ENCODE measurements around the gene ZSWIM5. TPM values are rescaled to one million over a fixed set of nuclear protein-coding genes. Genes with fewer than 3 reads are reported as not detected.

ZSWIM5 gene
- total and polyA plus RNA-seq, 2 of the 8 experiments (the other 6 are each of a cell fraction or from before 2014, with no cell fraction given) = 2.5 to 3.9 TPM

GRCh38 chr1:44970317-44970716, 236.1 kb downstream of the ZSWIM5 start:
- Histone ChIP-seq H4K8ac (ENCODE audit: extremely low read depth, insufficient read depth, low read length) (no peak overlapping the region), H3K23ac (ENCODE audit: insufficient read length) (no peak overlapping the region), H2AK5ac (ENCODE audit: low read depth, low read length) (no peak overlapping the region), H3K4me3 (ENCODE audit: extremely low read depth in 1 of 4, insufficient read depth in 2 of 4, low read depth in 3 of 4, low read length in 4 of 4) (no peak overlapping the region), H3K4ac (replicated peaks; ENCODE audit: insufficient read length, low read depth, low read length) (no peak overlapping the region), H3K14ac (ENCODE audit: insufficient read length) (no peak overlapping the region), H2BK12ac (ENCODE audit: low read depth, low read length) (no peak overlapping the region), H3K27me3 (replicated peaks in 1 of 4; ENCODE audit: control insufficient read depth in 3 of 4, extremely low read depth in 1 of 4, insufficient read depth in 3 of 4, low read length in 3 of 4) (no peaks in the 10 kb centered on the region), H2BK5ac (ENCODE audit: low read depth, low read length) (no peak overlapping the region), H2BK15ac (ENCODE audit: low read length) (no peak overlapping the region), H4K91ac (replicated peaks; ENCODE audit: insufficient read length, low read length) (no peak overlapping the region), H3K18ac (ENCODE audit: extremely low read depth, low read length) (no peak overlapping the region), H3K56ac (replicated peaks; ENCODE audit: insufficient read length, low read depth, low read length) (no peak overlapping the region), H3K9ac (replicated peaks in 1 of 4; ENCODE audit: extremely low read depth in 1 of 4, low read depth in 3 of 4, low read length in 3 of 4) (no peak overlapping the region), H3K36me3 (ENCODE audit: control insufficient read depth in 2 of 4, insufficient read depth in 4 of 4, low read length in 3 of 4) (no peaks in the 10 kb centered on the region; a peak in 1 of 8 replicates), H3K4me1 (replicated peaks in 1 of 4; ENCODE audit: control insufficient read depth in 3 of 4, insufficient read depth in 4 of 4, low read length in 3 of 4) (no peaks in the 10 kb centered on the region), H2BK120ac (replicated peaks; ENCODE audit: low read depth, low read length) (no peak overlapping the region), H4K5ac (ENCODE audit: insufficient read length, low read depth, low read length) (no peak overlapping the region), H2AFZ (ENCODE audit: low read length) (no peak overlapping the region), H3K23me2 (ENCODE audit: low read depth, low read length) (no peaks in the 10 kb centered on the region), H3K27ac (ENCODE audit: low read depth, low read length) (no peak overlapping the region), H3K9me3 (ENCODE audit: insufficient read depth in 2 of 2, low read depth in 1 of 2, low read length in 1 of 2) (no peaks in the 10 kb centered on the region), H3K79me2 (ENCODE audit: control insufficient read depth in 1 of 2, insufficient read depth in 2 of 2, low read length in 2 of 2) (no peaks in the 10 kb centered on the region), H3K79me1 (ENCODE audit: low read depth, low read length) (no peaks in the 10 kb centered on the region), H2BK20ac (ENCODE audit: low read length) (no peak overlapping the region), H4K20me1 (replicated peaks in 1 of 2; ENCODE audit: control insufficient read depth in 1 of 2, insufficient read depth in 2 of 2, low read length in 2 of 2) (no peaks in the 10 kb centered on the region), H3K4me2 (ENCODE audit: insufficient read depth in 1 of 2, low read depth in 2 of 2, low read length in 2 of 2) (no peak overlapping the region)
- ChIA-PET CTCF (ENCODE audit: partially characterized antibody) (interaction anchor here (0.6 to 1.3 kb wide), 3 partner anchors 25 to 523 kb away, joined by 3 to 5 read pairs (median 3); no protein-coding TSS in a partner anchor), POLR2A (ENCODE audit: partially characterized antibody) (no interaction called here)
- WGBS, 2 experiments (ENCODE audit: extremely low coverage in 1 of 2, insufficient coverage in 1 of 2, insufficient read length in 1 of 2, insufficient replicate concordance in 2 of 2, low coverage in 1 of 2, low lambda C conversion rate in 2 of 2, missing lambda C conversion rate in 1 of 2) = 87% methylated on average over 4 of the region's 4 CpGs; no CpG with 5 or more reads in 1 of the 2 experiments
- no peak for FAIRE-seq
- no peak for DNase-seq (ENCODE audit: low read depth in 1 of 2, low spot score in 2 of 2)
- TF ChIP-seq BACH1 (IDR thresholded peaks at IDR 0.05; ENCODE audit: low read length) (no peak), JUN (IDR thresholded peaks at IDR 0.05; ENCODE audit: low read depth, low read length) (no peak), YY1 (IDR thresholded peaks at IDR 0.05; ENCODE audit: low read depth, low read length) (no peak), BCL11A (IDR thresholded peaks at IDR 0.05; ENCODE audit: low read depth in 2 of 2, low read length in 2 of 2) (no peak), CTBP2 (IDR thresholded peaks at IDR 0.05; ENCODE audit: borderline replicate concordance, insufficient read depth, insufficient read length, low read length) (no peak), ASH2L (IDR thresholded peaks at IDR 0.05; ENCODE audit: low read length) (no peak), POU5F1 (IDR thresholded peaks at IDR 0.05; ENCODE audit: low read depth, low read length) (no peak), SIRT6 (IDR thresholded peaks at IDR 0.05; ENCODE audit: low read length) (no peak), USF2 (IDR thresholded peaks at IDR 0.05; ENCODE audit: low read length) (no peak), RFX5 (IDR thresholded peaks at IDR 0.05; ENCODE audit: borderline replicate concordance, low read depth, low read length) (no peak), MAFK (IDR thresholded peaks at IDR 0.05; ENCODE audit: low read depth, low read length) (no peak), BRCA1 (IDR thresholded peaks at IDR 0.05; ENCODE audit: low read depth, low read length) (no peak), KDM1A (IDR thresholded peaks at IDR 0.05; ENCODE audit: borderline replicate concordance, low read length) (no peak), FOSL1 (IDR thresholded peaks at IDR 0.05; ENCODE audit: insufficient read depth, low read depth, low read length) (no peak), MAX (IDR thresholded peaks at IDR 0.05) (no peak)
